Measurements from ENCODE around the gene PRTG.

GRCh38 chr15:55737373-55737772 lies 5.6 kb downstream of the PRTG start:
- no peak for TF ChIP-seq CTCF (optimal IDR thresholded peaks at IDR 0.05 in 1 of 3, IDR thresholded peaks at IDR 0.05 in 1 of 3, conservative IDR thresholded peaks at IDR 0.05 in 1 of 3; ENCODE audit: extremely low read depth in 1 of 3, insufficient read depth in 2 of 3, low read length in 3 of 3)
- no peak for TF ChIP-seq EZH2 (IDR thresholded peaks at IDR 0.05; ENCODE audit: low read length)
